Right hindlimb (tissue), 1 donor: ENCODE data around the gene PLCH2.
"Not testable (repeated sequence)": the region's sequence is repeated elsewhere in the genome, so short reads cannot be mapped to it uniquely, and the experiment has no call there.

Experiments
- DNase-seq: peaks from one replicate; pipeline ENCODE4 v3.0.0-alpha.2; 2018

PLCH2 gene

GRCh38 chr1:2476061-2476999, at the start of gene PLCH2:
Gene PLCH2 (plus strand): TSS chr1:2476289. CDS start chr1:2476589, 300 bp downstream.
- no peak for DNase-seq

GRCh38 chr1:2426540-2426939, 49.5 kb upstream of the PLCH2 start:
- no peak for DNase-seq

GRCh38 chr1:2427051-2427450, 49.0 kb upstream of the PLCH2 start:
- no peak for DNase-seq

GRCh38 chr1:2427976-2428375, 48.1 kb upstream of the PLCH2 start:
- DNase-seq, result no peak

GRCh38 chr1:2428490-2428889, 47.6 kb upstream of the PLCH2 start:
- DNase-seq, result no peak

- no peak for DNase-seq
Measured at GRCh38 chr1:2429780-2430591, 46.1 kb upstream of the PLCH2 start.

GRCh38 chr1:2430592-2430973, 45.5 kb upstream of the PLCH2 start:
- DNase-seq, result no peak

GRCh38 chr1:2431103-2431502, 45.0 kb upstream of the PLCH2 start:
- no peak for DNase-seq

- no peak for DNase-seq
Measured at GRCh38 chr1:2431518-2431917, 44.6 kb upstream of the PLCH2 start.

GRCh38 chr1:2432441-2432844, 43.6 kb upstream of the PLCH2 start:
- no peak for DNase-seq

- DNase-seq, result no peak
Measured at GRCh38 chr1:2433196-2433595, 42.9 kb upstream of the PLCH2 start.

- no peak for DNase-seq
Measured at GRCh38 chr1:2433936-2434655, 42.0 kb upstream of the PLCH2 start.

- DNase-seq, result no peak
Measured at GRCh38 chr1:2435091-2435490, 41.0 kb upstream of the PLCH2 start.

- no peak for DNase-seq
Measured at GRCh38 chr1:2435746-2436355, 40.2 kb upstream of the PLCH2 start.

- no peak for DNase-seq
Measured at GRCh38 chr1:2436876-2437275, 39.2 kb upstream of the PLCH2 start.

GRCh38 chr1:2437617-2438016, 38.5 kb upstream of the PLCH2 start:
- DNase-seq, result no peak

GRCh38 chr1:2438038-2438437, 38.1 kb upstream of the PLCH2 start:
- DNase-seq, result no peak

GRCh38 chr1:2438641-2439040, 37.4 kb upstream of the PLCH2 start:
- no peak for DNase-seq

GRCh38 chr1:2439369-2439768, 36.7 kb upstream of the PLCH2 start:
- no peak for DNase-seq

GRCh38 chr1:2440346-2440745, 35.7 kb upstream of the PLCH2 start:
- DNase-seq, result not testable (repeated sequence)

GRCh38 chr1:2441746-2442145, 34.3 kb upstream of the PLCH2 start:
- no peak for DNase-seq

- DNase-seq, result no peak
Measured at GRCh38 chr1:2442661-2443060, 33.4 kb upstream of the PLCH2 start.
